HEK293T (cell line): Measurements from ENCODE around the gene CORO2A.
A peak's percentile ranks its signal among the peaks of the same experiment; 100 is the strongest.

Experiments
- CTCF ChIA-PET: fragments of 350-600 bp; formaldehyde crosslinking; extraction: SDS; loops from one replicate; lab custom pipeline; 2021; ENCODE audit warnings: antibody characterized with exemption, inconsistent platforms; lab: Yijun Ruan, JAX
- POLR2A ChIA-PET: fragments of 350-600 bp; formaldehyde crosslinking; extraction: SDS; loops from one replicate; lab custom pipeline; 2020; ENCODE audit warnings: antibody characterized with exemption, inconsistent platforms; lab: Yijun Ruan, JAX
- DNase-seq: peaks from one replicate; pipeline ENCODE4 v3.0.0; 2012; ENCODE audit warnings: mixed read lengths; ENCODE audit errors: extremely low spot score
- ARNT ChIP-seq: fragments of 450-650 bp; IDR thresholded peaks from 2 replicates; pipeline ENCODE4 v1.6.1; 2017; ENCODE audit warnings: mild to moderate bottlenecking
- BHLHE40 ChIP-seq: fragments of 450-650 bp; IDR thresholded peaks from 2 replicates; pipeline ENCODE4 v1.6.1; 2016; ENCODE audit warnings: mild to moderate bottlenecking, moderate library complexity, borderline replicate concordance
- CTBP1 ChIP-seq: fragments of 450-650 bp; IDR thresholded peaks from 2 replicates; pipeline ENCODE4 v1.6.1; 2016; ENCODE audit warnings: borderline replicate concordance
- ELF4 ChIP-seq: fragments of 450-650 bp; IDR thresholded peaks from 2 replicates; pipeline ENCODE4 v1.6.1; 2017; ENCODE audit warnings: antibody characterized with exemption
- FOXA1 ChIP-seq: fragments of 450-650 bp; IDR thresholded peaks from 2 replicates; pipeline ENCODE4 v1.6.1; 2016; ENCODE audit warnings: mild to moderate bottlenecking
- FOXK2 ChIP-seq: fragments of 450-650 bp; IDR thresholded peaks from 2 replicates; pipeline ENCODE4 v1.6.1; 2016; ENCODE audit warnings: mild to moderate bottlenecking
- FOXM1 ChIP-seq: fragments of 450-650 bp; IDR thresholded peaks from 2 replicates; pipeline ENCODE4 v1.6.1; 2017; ENCODE audit warnings: mild to moderate bottlenecking, borderline replicate concordance
- HDGF ChIP-seq: fragments of 450-650 bp; IDR thresholded peaks from 2 replicates; pipeline ENCODE4 v1.6.1; 2017; ENCODE audit warnings: antibody characterized with exemption, borderline replicate concordance
- L3MBTL2 ChIP-seq: fragments of 450-650 bp; conservative IDR thresholded peaks from 2 replicates; pipeline ENCODE4 v1.6.1; 2016; ENCODE audit warnings: mild to moderate bottlenecking
- LEF1 ChIP-seq: fragments of 450-650 bp; IDR thresholded peaks from 2 replicates; pipeline ENCODE4 v1.6.1; 2017; ENCODE audit warnings: mild to moderate bottlenecking, borderline replicate concordance
- NFRKB ChIP-seq: fragments of 450-650 bp; IDR thresholded peaks from 2 replicates; pipeline ENCODE4 v1.6.1; 2016; ENCODE audit warnings: mild to moderate bottlenecking, moderate library complexity
- SP1 ChIP-seq: fragments of 450-650 bp; IDR thresholded peaks from 2 replicates; pipeline ENCODE4 v1.6.1; 2017
- SUZ12 ChIP-seq: fragments of 450-650 bp; IDR thresholded peaks from 2 replicates; pipeline ENCODE4 v1.6.1; 2016; ENCODE audit warnings: mild to moderate bottlenecking
- TARDBP ChIP-seq: fragments of 450-650 bp; IDR thresholded peaks from 2 replicates; pipeline ENCODE4 v1.6.1; 2016
- ZNF384 ChIP-seq: fragments of 450-650 bp; IDR thresholded peaks from 2 replicates; pipeline ENCODE4 v1.6.1; 2016
- TF ChIP-seq, protein P1 (sequence below): fragments of 450-650 bp; IDR thresholded peaks from 2 replicates; pipeline ENCODE4 v1.6.1; 2016

The CORO2A gene

DNA sequence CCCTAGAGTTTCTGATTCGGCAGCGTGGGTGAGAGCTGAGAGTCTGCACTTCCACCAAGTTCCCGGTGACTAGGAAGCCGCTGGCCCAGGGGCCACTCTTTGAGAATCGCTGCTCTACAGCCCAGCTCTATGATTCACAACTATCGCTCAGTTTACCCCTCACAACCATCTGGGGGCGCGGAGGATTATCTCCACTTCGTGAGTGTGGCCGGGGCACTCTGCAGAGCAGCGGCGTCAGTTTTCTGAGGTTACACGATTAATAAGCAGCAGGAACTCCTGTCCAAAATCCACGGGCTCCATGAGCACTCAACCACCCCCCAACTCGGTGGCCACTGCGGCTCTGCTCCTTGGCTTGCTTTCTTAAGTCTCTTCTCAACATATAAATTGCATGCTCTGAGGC lies 19.3 kb downstream of the CORO2A start:
- no peak for TF ChIP-seq TARDBP
- TF ChIP-seq L3MBTL2 = no peak
- TF ChIP-seq LEF1 = no peak
- no peak for TF ChIP-seq HDGF
- TF ChIP-seq CTBP1 = no peak
- no peak for TF ChIP-seq SUZ12
- no peak for TF ChIP-seq FOXK2
- no peak for TF ChIP-seq NFRKB
- TF ChIP-seq ELF4 = no peak
- TF ChIP-seq, protein P1, sequence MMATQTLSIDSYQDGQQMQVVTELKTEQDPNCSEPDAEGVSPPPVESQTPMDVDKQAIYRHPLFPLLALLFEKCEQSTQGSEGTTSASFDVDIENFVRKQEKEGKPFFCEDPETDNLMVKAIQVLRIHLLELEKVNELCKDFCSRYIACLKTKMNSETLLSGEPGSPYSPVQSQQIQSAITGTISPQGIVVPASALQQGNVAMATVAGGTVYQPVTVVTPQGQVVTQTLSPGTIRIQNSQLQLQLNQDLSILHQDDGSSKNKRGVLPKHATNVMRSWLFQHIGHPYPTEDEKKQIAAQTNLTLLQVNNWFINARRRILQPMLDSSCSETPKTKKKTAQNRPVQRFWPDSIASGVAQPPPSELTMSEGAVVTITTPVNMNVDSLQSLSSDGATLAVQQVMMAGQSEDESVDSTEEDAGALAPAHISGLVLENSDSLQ = no peak
- no peak for TF ChIP-seq SP1
- TF ChIP-seq FOXM1 = no peak
- no peak for TF ChIP-seq ZNF384
- TF ChIP-seq FOXA1 = no peak
- TF ChIP-seq ARNT = no peak
- TF ChIP-seq BHLHE40 = no peak
- ChIA-PET CTCF (interaction anchor here (0.5 kb wide), 1 partner anchor 249 kb away, joined by 4 read pairs; no protein-coding TSS in a partner anchor), POLR2A (no interaction called here)
- no peak for DNase-seq

DNA sequence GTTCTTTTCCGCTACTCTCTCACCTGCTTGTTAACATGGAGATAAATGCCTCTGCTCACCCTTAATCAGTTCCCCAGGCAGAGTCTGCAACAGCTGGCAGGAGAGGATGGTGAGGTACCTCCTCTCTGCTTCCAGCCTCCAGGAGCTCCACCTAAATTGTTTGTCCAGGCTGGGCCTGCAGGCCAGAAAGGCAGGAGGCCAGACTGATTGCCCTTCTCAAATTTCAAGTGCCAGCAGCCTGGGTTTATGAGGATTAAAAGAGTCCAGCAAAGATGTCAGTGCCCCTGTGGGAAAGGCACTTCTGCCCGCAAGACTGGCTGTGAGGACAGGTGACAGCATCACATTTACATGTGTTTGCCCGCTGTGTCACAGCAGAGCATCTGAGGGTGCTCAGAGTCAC lies 19.8 kb downstream of the CORO2A start:
- ChIA-PET POLR2A (no interaction called here), CTCF (no interaction called here)
- peak; percentile 68 for DNase-seq
- TF ChIP-seq CTBP1 (peak; percentile 39; the same call in 1 of the 2 replicates), FOXK2 (no peak)

DNA sequence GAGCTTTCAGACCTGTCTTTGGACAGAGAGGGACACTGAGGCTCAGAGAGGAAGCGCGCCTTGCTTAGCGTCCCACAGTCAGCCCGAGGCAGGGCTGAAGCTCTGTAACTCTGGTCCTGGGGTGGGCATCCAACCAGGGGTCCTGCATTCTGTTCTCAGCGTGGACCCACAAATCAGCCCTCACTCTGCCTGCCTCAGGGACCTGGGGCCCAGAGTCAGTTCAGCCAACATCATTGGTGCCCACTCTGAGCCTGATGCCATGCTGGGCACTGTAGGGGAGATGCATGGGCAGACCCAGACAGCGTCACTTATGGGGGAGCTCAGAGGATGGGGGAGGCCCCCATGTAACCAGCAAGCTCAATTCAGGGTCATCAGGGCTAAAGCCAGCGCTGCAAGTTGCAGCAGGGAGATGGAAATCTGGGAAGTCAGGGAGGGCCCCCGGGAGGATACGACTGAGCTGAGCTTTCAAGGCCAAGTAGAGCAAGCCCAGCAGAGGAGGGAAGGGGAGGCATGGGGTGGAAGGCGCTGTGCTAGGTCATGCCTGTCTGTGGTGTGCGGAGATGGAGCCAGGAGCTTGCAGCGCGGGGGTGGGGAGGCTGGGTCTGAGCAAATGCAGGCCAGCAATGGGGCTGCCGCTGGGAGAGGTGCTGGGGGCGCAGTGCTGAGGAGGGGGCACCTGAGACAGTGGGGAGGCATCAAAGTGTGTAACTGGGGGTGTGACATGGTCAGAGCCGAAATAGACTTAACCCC lies 21.1 kb downstream of the CORO2A start:
- DNase-seq = no peak
- TF ChIP-seq ARNT (no peak), FOXA1 (no peak), TARDBP (no peak), ZNF384 (no peak), FOXK2 (no peak), FOXM1 (no peak), NFRKB (no peak), BHLHE40 (no peak), L3MBTL2 (no peak), ELF4 (no peak)
- TF ChIP-seq, protein P1 = no peak
- POLR2A ChIA-PET = no interaction called here
- CTCF ChIA-PET = interaction anchor here (0.5 to 0.6 kb wide), 2 partner anchors 34 to 132 kb away, joined by 3 read pairs; no protein-coding TSS in a partner anchor

DNA sequence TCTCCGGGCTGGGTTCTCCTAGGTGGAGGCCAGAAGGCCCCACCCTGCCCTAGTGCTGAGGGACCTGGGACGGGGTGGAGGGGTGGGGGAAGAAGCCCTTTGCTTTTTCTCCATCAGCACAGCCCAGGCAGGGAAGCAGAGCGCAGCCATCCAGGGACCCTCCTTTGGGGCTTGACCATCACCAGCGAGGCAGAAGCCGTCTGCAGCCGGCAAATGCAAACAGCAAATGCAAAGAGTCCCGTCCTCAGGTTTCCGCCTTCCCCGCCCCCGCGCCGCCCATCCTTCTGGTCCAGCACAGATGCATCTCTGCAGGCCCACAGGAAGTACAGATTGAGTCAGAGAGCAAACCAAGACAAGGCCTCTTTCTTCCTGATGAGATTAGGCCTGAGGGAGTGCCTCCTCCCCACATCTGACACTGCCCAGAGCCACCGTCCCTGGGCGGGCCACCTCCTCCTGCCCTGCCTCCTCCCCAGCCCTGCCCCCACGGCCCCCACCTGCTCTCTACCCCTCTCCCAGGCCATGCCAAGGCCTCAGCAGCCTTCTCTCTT lies 23.4 kb downstream of the CORO2A start:
- ChIA-PET CTCF (interaction anchor here (0.6 kb wide), 1 partner anchor 50 kb away, joined by 3 read pairs; no protein-coding TSS in a partner anchor), POLR2A (interaction anchor here (0.5 to 1.0 kb wide), 2 partner anchors 72 to 88 kb away, joined by 3 to 4 read pairs; no protein-coding TSS in a partner anchor)
- no peak for TF ChIP-seq SUZ12
- TF ChIP-seq, protein P1 = no peak
- no peak for TF ChIP-seq ARNT
- no peak for TF ChIP-seq NFRKB
- no peak for TF ChIP-seq BHLHE40
- no peak for DNase-seq

DNA sequence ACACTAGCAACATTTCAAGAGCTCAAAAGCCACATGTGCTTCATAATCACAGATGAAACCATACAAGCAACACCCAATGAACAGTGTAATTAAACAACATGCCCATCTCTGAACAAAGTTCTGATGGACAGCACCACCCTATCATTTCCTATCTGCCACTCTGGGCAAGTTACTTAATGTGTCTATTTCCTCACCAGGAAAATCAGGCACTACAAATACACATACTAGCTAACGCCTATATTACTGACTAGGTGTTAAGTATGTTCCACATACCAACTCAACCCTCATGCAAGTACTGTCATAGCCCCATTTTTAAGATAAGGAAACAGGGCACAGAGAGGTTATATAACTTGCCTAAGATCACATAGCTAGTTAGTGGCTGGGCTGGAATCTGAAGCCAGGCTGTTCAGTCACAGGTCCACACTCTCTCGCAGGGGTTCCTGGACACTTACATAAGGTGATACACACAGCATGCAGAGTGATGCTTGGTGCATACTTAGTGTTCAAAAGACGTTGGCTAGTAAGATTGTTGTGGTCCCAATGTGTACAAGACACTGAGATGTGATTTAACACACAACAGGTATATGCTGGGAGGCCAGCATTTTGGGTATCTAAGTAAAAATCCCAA lies 24.2 kb downstream of the CORO2A start:
- DNase-seq = no peak
- POLR2A ChIA-PET = no interaction called here
- CTCF ChIA-PET = no interaction called here
- TF ChIP-seq CTBP1 (no peak), LEF1 (no peak), FOXK2 (no peak), SP1 (no peak), ARNT (no peak), SUZ12 (no peak), NFRKB (no peak), HDGF (no peak), BHLHE40 (no peak), FOXA1 (no peak), TARDBP (no peak), L3MBTL2 (no peak), ELF4 (no peak), ZNF384 (no peak), FOXM1 (no peak)
- TF ChIP-seq, protein P1 = no peak
